HG03159 (cell line): ENCODE measurements around the gene ELK4.

Experiments used
- ATAC-seq: cut with Tn5 transposase; IDR thresholded peaks from one replicate; pipeline ENCODE4 v1.9.1; 2021; ENCODE audit warnings: mild to moderate bottlenecking, moderate library complexity; ENCODE audit not compliant: unreplicated experiment

ELK4 gene

GRCh38 chr1:205631768-205632668 is at the start of gene ELK4:
ELK4 (minus strand) TSS chr1:205632011; CDS start chr1:205623882, 8,129 bp downstream.
- peak; percentile 78 for ATAC-seq

- ATAC-seq = no peak
These were observed 49.6 kb upstream of the ELK4 start for GRCh38 chr1:205681364-205681763.

GRCh38 chr1:205680073-205680851 is 48.5 kb upstream of the ELK4 start, which contains the start of gene SLC45A3:
SLC45A3 (minus strand) TSS chr1:205680509; CDS start chr1:205664656, 15,853 bp downstream.
- no peak for ATAC-seq

DNA sequence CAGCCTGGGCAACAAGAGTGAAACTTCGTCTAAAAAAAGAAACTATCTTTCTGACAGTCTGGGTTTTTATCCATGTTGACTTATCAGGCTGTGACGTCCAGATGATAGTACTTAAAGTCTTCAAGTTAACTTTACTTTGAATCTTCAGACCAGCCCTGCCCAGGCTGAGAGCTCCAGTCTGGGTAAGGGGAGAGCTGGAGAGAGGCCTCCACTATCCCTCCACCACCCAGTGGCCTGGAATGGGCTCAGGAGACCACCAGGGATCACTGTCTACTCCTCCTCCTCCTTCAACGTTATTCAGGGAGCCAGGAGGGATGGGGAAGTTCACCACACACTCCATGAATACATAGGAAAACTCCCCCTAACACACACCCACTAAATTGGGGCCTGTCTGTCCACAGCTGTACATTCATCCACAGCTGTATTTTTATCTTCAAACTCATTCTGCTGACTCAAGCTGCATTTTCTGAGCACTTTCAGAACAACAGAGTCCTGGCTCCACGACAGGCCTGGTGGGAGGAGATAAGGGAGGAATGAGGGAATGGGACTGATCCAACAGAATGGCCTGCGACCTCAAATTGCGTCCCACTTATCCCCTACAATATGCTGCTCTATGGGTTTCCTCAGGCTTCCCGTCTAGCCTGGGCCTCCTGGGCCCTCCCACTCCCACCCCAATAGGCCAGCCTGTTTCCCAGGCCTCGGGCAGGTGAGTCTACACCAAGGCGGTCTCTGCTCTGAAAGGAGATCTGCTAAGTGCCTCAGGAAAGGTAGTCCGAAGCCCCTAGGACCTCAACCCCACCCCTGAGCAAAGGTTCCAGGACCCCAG is 46.7 kb upstream of the ELK4 start:
- no peak for ATAC-seq

GRCh38 chr1:205677167-205677566 is 45.4 kb upstream of the ELK4 start:
- no peak for ATAC-seq

GRCh38 chr1:205676597-205676996 is 44.8 kb upstream of the ELK4 start:
- no peak for ATAC-seq

GRCh38 chr1:205676002-205676401 is 44.2 kb upstream of the ELK4 start:
- ATAC-seq = no peak

GRCh38 chr1:205675247-205675646 is 43.4 kb upstream of the ELK4 start:
- no peak for ATAC-seq

GRCh38 chr1:205672970-205673369 is 41.2 kb upstream of the ELK4 start:
- ATAC-seq = no peak

DNA sequence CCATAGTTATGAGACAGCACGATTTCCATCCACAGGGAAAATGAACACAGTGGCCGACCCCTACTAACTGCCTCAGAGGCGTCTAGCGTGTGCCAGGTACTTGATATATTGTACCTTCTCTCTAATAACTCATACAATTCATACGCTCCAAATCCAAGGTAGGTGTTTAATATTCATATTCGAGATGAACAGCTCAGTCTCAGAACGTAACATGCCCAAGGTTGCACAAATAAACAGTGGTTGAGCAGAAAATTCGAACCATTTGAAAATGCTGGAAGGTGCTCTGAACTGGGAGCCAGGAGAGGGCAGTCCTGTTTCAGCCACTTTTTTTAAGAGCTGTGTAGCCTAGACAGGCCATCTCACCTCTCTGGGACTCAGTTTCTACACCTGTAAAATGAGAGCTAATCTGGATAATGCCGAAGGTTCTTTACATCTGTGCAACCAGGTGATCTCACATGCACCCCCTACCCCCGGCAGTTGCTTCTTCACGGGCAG is 40.6 kb upstream of the ELK4 start:
- ATAC-seq = no peak

DNA sequence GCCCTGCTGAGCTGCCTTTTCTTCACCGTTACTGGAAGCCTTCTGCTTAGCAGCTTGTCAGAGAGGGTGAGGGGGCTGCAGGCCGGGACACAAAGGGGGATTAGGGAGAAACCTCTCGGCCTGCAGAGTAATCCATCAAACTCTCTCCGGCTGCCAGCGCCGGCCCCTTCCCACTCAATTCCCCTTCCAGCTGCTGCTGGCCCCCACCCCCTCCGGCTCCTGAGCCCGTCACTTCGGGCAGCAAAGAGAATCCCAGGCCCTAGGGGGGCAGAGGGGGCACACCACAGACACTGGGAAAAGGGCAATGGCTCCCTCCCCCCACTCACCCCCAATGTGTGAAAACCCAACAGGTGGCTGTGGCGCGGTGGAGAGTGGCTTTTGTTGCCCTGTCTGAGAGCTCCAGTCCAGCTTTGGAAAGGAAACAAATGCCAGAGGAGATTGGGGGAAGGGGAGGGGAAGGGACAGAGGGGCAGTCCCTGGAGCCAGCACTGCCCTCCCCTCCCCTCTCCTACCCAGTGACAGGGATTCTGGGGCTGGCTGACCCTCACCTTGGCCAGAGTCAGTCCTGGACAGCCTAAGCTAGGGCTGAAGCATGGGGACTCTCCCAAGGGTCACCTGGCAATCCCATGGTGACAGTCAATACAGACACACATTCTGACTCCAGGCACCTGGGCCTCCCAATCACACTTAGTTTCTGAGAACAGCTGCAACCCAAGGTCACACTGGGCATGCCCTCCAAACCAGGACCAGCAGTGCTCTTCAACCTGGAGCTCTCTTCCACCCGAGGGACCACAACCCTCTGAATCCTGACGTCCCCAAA is 39.0 kb upstream of the ELK4 start:
- ATAC-seq = no peak

DNA sequence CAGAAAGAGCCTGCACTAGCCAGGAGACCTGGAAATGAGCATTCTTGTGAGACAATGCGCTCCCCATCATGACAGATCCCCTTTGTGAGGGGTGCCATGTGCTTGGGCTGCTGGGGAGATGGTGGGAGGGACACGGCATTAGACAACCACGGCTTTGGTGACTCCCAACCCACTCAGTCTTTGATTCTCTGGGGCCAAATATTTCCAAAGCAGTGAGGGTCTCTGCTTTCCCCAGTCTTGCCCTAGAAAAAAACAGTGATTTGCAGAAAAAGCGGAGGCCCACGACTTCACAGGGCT is 38.3 kb upstream of the ELK4 start:
- no peak for ATAC-seq

- ATAC-seq = no peak
These were observed 37.7 kb upstream of the ELK4 start for GRCh38 chr1:205669341-205670149.

GRCh38 chr1:205668951-205669340 is 37.1 kb upstream of the ELK4 start:
- ATAC-seq = peak; percentile 44

DNA sequence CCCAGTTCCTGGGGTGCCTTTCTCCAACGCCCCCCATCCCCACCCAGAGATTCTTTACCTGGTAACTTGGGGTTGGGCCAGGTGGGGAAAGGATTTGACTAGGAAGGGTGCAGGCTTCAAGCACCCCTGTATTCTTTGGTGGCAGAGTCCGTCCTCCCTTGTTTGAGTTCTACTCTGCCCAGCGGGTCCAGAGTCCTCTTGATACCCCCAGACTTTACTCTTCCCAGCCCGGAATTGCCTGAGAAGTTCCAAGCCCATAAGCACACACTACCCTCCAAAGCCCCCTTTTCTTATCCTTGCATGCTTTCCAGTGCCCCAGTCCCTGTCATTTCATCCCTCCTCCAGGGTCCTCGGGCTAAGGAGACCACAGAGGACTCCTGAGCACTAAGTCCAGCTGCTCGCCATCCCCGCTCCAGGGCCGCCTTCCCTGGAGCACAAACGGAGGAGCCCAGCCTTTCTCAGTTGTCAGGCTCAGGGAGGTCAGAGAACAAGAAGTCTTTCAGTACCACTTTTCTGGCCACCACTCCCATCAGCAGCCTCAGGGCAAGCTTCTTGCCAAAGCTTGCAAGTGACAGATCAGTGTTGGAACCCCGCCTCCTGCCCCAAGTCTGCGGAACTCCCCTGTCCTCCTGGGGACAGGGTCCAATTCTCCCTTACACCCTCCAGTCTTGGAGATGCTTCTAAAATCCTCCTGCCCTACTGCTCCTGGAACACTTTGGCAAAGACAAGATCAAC is 36.3 kb upstream of the ELK4 start:
- no peak for ATAC-seq

GRCh38 chr1:205666372-205667166 is 34.8 kb upstream of the ELK4 start:
- no peak for ATAC-seq

- ATAC-seq = no peak
These were observed 33.6 kb upstream of the ELK4 start for GRCh38 chr1:205665201-205666045.
